ENCODE measurements around the gene A4GNT.

- TF ChIP-seq POLR2A (IDR thresholded peaks at IDR 0.05) = no peak
- TF ChIP-seq CTCF (IDR thresholded peaks at IDR 0.05) = no peak
- TF ChIP-seq EP300 (IDR thresholded peaks at IDR 0.05) = no peak
Measured at GRCh38 chr3:138125548-138126221, 6.5 kb downstream of the A4GNT start.
